K562 (cell line): ENCODE measurements around the gene COL4A2. TPM values are rescaled to one million over a fixed set of nuclear protein-coding genes. Genes with fewer than 3 reads are reported as not detected.

Experiments used
- ATAC-seq: fragments of 200-7000 bp; cut with Tn5 transposase; 3 replicates; pipeline ENCODE4 v1.9.1; 2020; ENCODE audit warnings: moderate library complexity
- BruUV-seq: library from RNA; stranded (reverse); fragments of 400-500 nt; replicated peaks from 2 replicates; lab custom pipeline; 2021; lab: Mats Ljungman, UMichigan
- CTCF ChIA-PET: fragments of 300-600 bp; formaldehyde crosslinking; extraction: SDS; loops from one replicate; lab custom pipeline; 2021; ENCODE audit warnings: low intra/inter-chr PET ratio; lab: Yijun Ruan, JAX
- POLR2A ChIA-PET: fragments of 300-600, 350-650 bp; sonication (Branson Sonifier 250); formaldehyde crosslinking; extraction: SDS; loops from one replicate; lab custom pipeline; 2021; ENCODE audit warnings: antibody characterized with exemption, inconsistent platforms; lab: Yijun Ruan, JAX
- DNase-seq, 4 experiments: peaks; one replicate each; pipeline versions ENCODE4 v3.0.0 to v3.0.0-alpha.2; 2011 to 2018; ENCODE audit warnings: low spot score in 3 of 4, mixed read lengths in 3 of 4; ENCODE audit errors: extremely low read depth in 1 of 4
- FAIRE-seq: peaks from 2 replicates; lab custom pipeline; 2011; peaks lifted over from hg19 to GRCh38; lab: Jason Lieb, UNC
- H2AFZ ChIP-seq: 2 replicates; pipeline ENCODE4 v1.6.0; 2011; ENCODE audit warnings: low read depth, low read length, control low read depth, inconsistent platforms
- H3K27ac ChIP-seq: fragments of 200-600 bp; 3 replicates; pipeline ENCODE4 v1.8.0; 2011; ENCODE audit warnings: low read depth, mild to moderate bottlenecking, control low read depth, inconsistent platforms, low read length, moderate library complexity, mixed read lengths; ENCODE audit errors: extremely low read depth
- H3K27me3 ChIP-seq, 2 experiments: fragments of 300-600 bp in 1 of 2; 2 replicates in 1 of 2; 3 replicates in 1 of 2; pipeline versions ENCODE4 v1.6.0 to v1.8.0; 2011; ENCODE audit warnings: inconsistent platforms in 2 of 2, low read length in 2 of 2, mild to moderate bottlenecking in 1 of 2, mixed read lengths in 1 of 2, moderate library complexity in 1 of 2; ENCODE audit not compliant: control insufficient read depth in 2 of 2, insufficient read depth in 2 of 2
- H3K36me3 ChIP-seq: fragments of 300-600 bp; 3 replicates; pipeline ENCODE4 v1.8.0; 2011; ENCODE audit warnings: mild to moderate bottlenecking, low read length, inconsistent platforms; ENCODE audit not compliant: control insufficient read depth, insufficient read depth
- H3K4me1 ChIP-seq, 2 experiments: fragments of 200-600 bp in 1 of 2; replicated peaks in 1 of 2; 2 replicates in 1 of 2; 3 replicates in 1 of 2; pipeline versions ENCODE4 v1.5.1 to v1.8.0; 2011; ENCODE audit warnings: inconsistent platforms in 2 of 2, low read length in 2 of 2, mild to moderate bottlenecking in 1 of 2, mixed read lengths in 1 of 2, moderate library complexity in 1 of 2; ENCODE audit not compliant: control insufficient read depth in 2 of 2, insufficient read depth in 2 of 2
- H3K4me2 ChIP-seq: 2 replicates; pipeline ENCODE4 v1.6.1; 2011; ENCODE audit warnings: low read length, control low read depth, inconsistent platforms, mixed read lengths; ENCODE audit not compliant: insufficient read depth
- H3K4me3 ChIP-seq: fragments of 200-600 bp; sonication (generic), shearing (Covaris generic); 2 replicates; pipeline ENCODE4 v1.5.1; 2016; ENCODE audit warnings: control low read depth, inconsistent platforms
- H3K79me2 ChIP-seq: fragments of 200-600 bp; 3 replicates; pipeline ENCODE4 v1.8.0; 2011; ENCODE audit warnings: low read length, inconsistent platforms; ENCODE audit not compliant: control insufficient read depth, insufficient read depth
- H3K9ac ChIP-seq, 2 experiments: 2 replicates each; pipeline versions ENCODE4 v1.6.0 to v1.6.1; 2011; ENCODE audit warnings: low read depth in 2 of 2, low read length in 2 of 2, control low read depth in 1 of 2, inconsistent platforms in 1 of 2, mild to moderate bottlenecking in 1 of 2, mixed read lengths in 1 of 2; ENCODE audit not compliant: insufficient read depth in 1 of 2
- H3K9me1 ChIP-seq: one replicate; pipeline ENCODE4 v1.6.0; 2011; ENCODE audit warnings: inconsistent platforms, mild to moderate bottlenecking, low read length, moderate library complexity; ENCODE audit not compliant: control insufficient read depth, insufficient read depth
- H3K9me3 ChIP-seq: replicated peaks from 2 replicates; pipeline ENCODE4 v1.5.1; 2011; ENCODE audit warnings: low read depth, low read length, inconsistent platforms; ENCODE audit not compliant: control insufficient read depth, insufficient read depth
- H4K20me1 ChIP-seq: replicated peaks from 2 replicates; pipeline ENCODE4 v1.6.1; 2011; ENCODE audit warnings: low read length, inconsistent platforms, mixed read lengths; ENCODE audit not compliant: control insufficient read depth, insufficient read depth
- C11orf30 ChIP-seq: fragments of 450-650 bp; IDR thresholded peaks from 2 replicates; pipeline ENCODE4 v1.6.1; 2016; ENCODE audit warnings: low read depth, mild to moderate bottlenecking
- E2F1 ChIP-seq: sonication (generic); formaldehyde crosslinking; IDR thresholded peaks from 2 replicates; pipeline ENCODE4 v1.8.1; 2023; ENCODE audit warnings: mild to moderate bottlenecking, missing genetic modification reagents, moderate library complexity
- E2F8 ChIP-seq: fragments of 450-650 bp; IDR thresholded peaks from 2 replicates; pipeline ENCODE4 v1.7.1; 2018; ENCODE audit warnings: mild to moderate bottlenecking, low read depth; ENCODE audit not compliant: partially characterized antibody
- EP400 ChIP-seq: fragments of 450-650 bp; IDR thresholded peaks from 2 replicates; pipeline ENCODE4 v1.6.1; 2017; ENCODE audit warnings: antibody characterized with exemption, mild to moderate bottlenecking, moderate library complexity
- ETV5 ChIP-seq: sonication (generic); formaldehyde crosslinking; IDR thresholded peaks from 2 replicates; pipeline ENCODE4 v1.4.0; 2020; ENCODE audit warnings: low read depth, mild to moderate bottlenecking, missing genetic modification reagents
- FOXM1 ChIP-seq, 2 experiments: fragments of 450-650 bp in 1 of 2; sonication (generic) in 1 of 2; formaldehyde crosslinking in 1 of 2; IDR thresholded peaks; 2 replicates each; pipeline versions ENCODE4 v1.6.1 to v1.9.0; 2017 to 2022; ENCODE audit warnings: low read depth in 2 of 2, mild to moderate bottlenecking in 2 of 2, missing genetic modification reagents in 1 of 2, moderate library complexity in 1 of 2
- KLF10 ChIP-seq: fragments of 250-450 bp; sonication (Bioruptor Pico); IDR thresholded peaks from 2 replicates; pipeline ENCODE4 v1.6.1; 2021; ENCODE audit warnings: matching md5 sums
- MAFG ChIP-seq: fragments of 450-650 bp; conservative IDR thresholded peaks from 2 replicates; pipeline ENCODE4 v1.6.1; 2016; ENCODE audit warnings: missing genetic modification characterization, missing compliant biosample characterization
- MEF2A ChIP-seq: IDR thresholded peaks from 2 replicates; pipeline ENCODE4 v1.6.1; 2011; ENCODE audit warnings: low read depth, mild to moderate bottlenecking, low read length, moderate library complexity; ENCODE audit not compliant: control insufficient read depth
- NR4A1 ChIP-seq, 2 experiments: fragments of 250-450 bp in 1 of 2; fragments of 450-650 bp in 1 of 2; sonication (Bioruptor Pico) in 1 of 2; IDR thresholded peaks; 2 replicates each; pipeline versions ENCODE4 v1.4.0 to v1.6.1; 2016 to 2020; ENCODE audit warnings: mild to moderate bottlenecking in 2 of 2, missing compliant biosample characterization in 1 of 2, missing genetic modification characterization in 1 of 2, moderate library complexity in 1 of 2
- PYGO2 ChIP-seq: fragments of 450-650 bp; IDR thresholded peaks from 2 replicates; pipeline ENCODE4 v1.6.1; 2016; ENCODE audit warnings: mild to moderate bottlenecking, missing genetic modification characterization, moderate library complexity, missing compliant biosample characterization
- SREBF2 ChIP-seq: sonication (generic); formaldehyde crosslinking; IDR thresholded peaks from 2 replicates; pipeline ENCODE4 v1.4.0; 2020; ENCODE audit warnings: mild to moderate bottlenecking, missing genetic modification reagents
- ZNF740 ChIP-seq, 3 experiments: fragments of 200-800 bp in 1 of 3; sonication (Bioruptor generic) in 1 of 3; sonication (generic) in 1 of 3; formaldehyde crosslinking in 1 of 3; IDR thresholded peaks; 2 replicates each; pipeline versions ENCODE4 v1.6.1 to v1.8.0; 2016 to 2022; ENCODE audit warnings: mild to moderate bottlenecking in 2 of 3, missing compliant biosample characterization in 2 of 3, missing genetic modification characterization in 2 of 3, missing genetic modification reagents in 1 of 3
- ZZZ3 ChIP-seq: fragments of 450-650 bp; IDR thresholded peaks from 2 replicates; pipeline ENCODE4 v1.6.1; 2016; ENCODE audit warnings: antibody characterized with exemption, mild to moderate bottlenecking, moderate library complexity
- WGBS: fragments of 100-300 bp; shearing (Covaris generic); methylation state at CpG from one replicate; pipeline ENCODE4 v1.1.6; 2016; ENCODE audit warnings: low coverage, mixed read lengths; ENCODE audit not compliant: insufficient coverage; ENCODE audit errors: missing lambda C conversion rate; 5-methylcytosine and 5-hydroxymethylcytosine counted together
- in situ Hi-C: fragments of 300-500 bp; cut with MboI; formaldehyde crosslinking; loops from 4 replicates; pipeline ENCODE4 v1.15.0; 2018; ENCODE audit warnings: inconsistent platforms, mixed read lengths
- intact Hi-C: fragments of 100-400 bp; cut with micrococcal nuclease; formaldehyde crosslinking; loops from 2 replicates; pipeline ENCODE4 v1.14.2; 2022
- polyA plus RNA-seq, 8 experiments: library from polyadenylated mRNA; depleted of rRNA in 4 of 8; stranded (reverse) in 5 of 8; unstranded in 3 of 8; fragments of >200 nt; fragmentation: Nextera tagmentation in 2 of 8; fragmentation: Illumina TruSeq in 1 of 8; extraction: Ambion mirVana in 2 of 8; extraction: Trizol in 1 of 8; gene quantifications; 2 replicates each; pipeline versions ENCODE4 v1.2.1 to v1.2.3, GENCODE V29; 2011 to 2014; ENCODE audit warnings: inconsistent platforms in 1 of 8, missing spikeins in 1 of 8
- total RNA-seq, 7 experiments: library from RNA; depleted of rRNA in 6 of 7; stranded (reverse); fragments of >200 nt in 6 of 7; fragmentation: Illumina TruSeq in 2 of 7; extraction: Trizol in 2 of 7; gene quantifications; 2 replicates each; pipeline versions ENCODE4 v1.2.1 to v1.2.3, GENCODE V29; 2011 to 2021; ENCODE audit warnings: low replicate concordance in 1 of 7
- TF ChIP-seq, protein P1 (sequence below): fragments of 450-650 bp; IDR thresholded peaks from 2 replicates; pipeline ENCODE4 v1.6.1; 2016; ENCODE audit warnings: borderline replicate concordance

COL4A2 gene
- total and polyA plus RNA-seq, 9 of the 15 experiments (the other 6 are each of a cell fraction or from before 2014, with no cell fraction given), result 0.13 to 15.2 (median 8.1) TPM

DNA sequence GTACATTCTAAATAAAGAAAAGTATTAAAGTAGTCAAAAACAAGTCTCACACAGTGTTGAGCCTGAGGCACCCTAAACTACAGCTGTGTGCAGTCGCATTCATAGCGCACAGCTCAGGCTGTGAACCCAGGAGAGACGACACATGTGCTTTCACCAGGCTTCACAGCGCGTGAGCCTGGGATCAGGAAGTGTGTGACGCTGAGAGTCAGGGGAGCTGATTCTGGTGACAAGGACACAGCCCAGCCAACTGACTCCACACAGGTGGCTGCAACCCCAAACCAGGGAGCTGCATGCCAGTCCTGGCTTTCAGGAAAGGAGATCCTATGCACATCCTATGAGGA lies 41.8 kb upstream of the COL4A2 start:
- in situ Hi-C loops, result no loop called here
- 3% methylated on average over 5 of the region's 6 CpGs for WGBS
- TF ChIP-seq NR4A1 (CRISPR knock-in tag; IDR thresholded peaks at IDR 0.05), result no peak
- TF ChIP-seq NR4A1 (tag; IDR thresholded peaks at IDR 0.05), result no peak
- TF ChIP-seq ETV5 (CRISPR knock-in tag), result no peak
- TF ChIP-seq KLF10 (CRISPR knock-in tag), result no peak
- TF ChIP-seq MEF2A, result no peak
- TF ChIP-seq E2F8, result no peak
- no peak for TF ChIP-seq EP400
- no peak for TF ChIP-seq C11orf30
- no peak for TF ChIP-seq PYGO2
- TF ChIP-seq ZZZ3, result no peak
- no peak for TF ChIP-seq MAFG (tag)
- no peak for TF ChIP-seq SREBF2 (CRISPR knock-in tag)
- TF ChIP-seq E2F1 (CRISPR knock-in tag), result no peak
- TF ChIP-seq, protein P1, sequence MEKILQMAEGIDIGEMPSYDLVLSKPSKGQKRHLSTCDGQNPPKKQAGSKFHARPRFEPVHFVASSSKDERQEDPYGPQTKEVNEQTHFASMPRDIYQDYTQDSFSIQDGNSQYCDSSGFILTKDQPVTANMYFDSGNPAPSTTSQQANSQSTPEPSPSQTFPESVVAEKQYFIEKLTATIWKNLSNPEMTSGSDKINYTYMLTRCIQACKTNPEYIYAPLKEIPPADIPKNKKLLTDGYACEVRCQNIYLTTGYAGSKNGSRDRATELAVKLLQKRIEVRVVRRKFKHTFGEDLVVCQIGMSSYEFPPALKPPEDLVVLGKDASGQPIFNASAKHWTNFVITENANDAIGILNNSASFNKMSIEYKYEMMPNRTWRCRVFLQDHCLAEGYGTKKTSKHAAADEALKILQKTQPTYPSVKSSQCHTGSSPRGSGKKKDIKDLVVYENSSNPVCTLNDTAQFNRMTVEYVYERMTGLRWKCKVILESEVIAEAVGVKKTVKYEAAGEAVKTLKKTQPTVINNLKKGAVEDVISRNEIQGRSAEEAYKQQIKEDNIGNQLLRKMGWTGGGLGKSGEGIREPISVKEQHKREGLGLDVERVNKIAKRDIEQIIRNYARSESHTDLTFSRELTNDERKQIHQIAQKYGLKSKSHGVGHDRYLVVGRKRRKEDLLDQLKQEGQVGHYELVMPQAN, result no peak
- TF ChIP-seq FOXM1 (IDR thresholded peaks at IDR 0.05; ENCODE audit: low read depth), result no peak
- no peak for TF ChIP-seq FOXM1 (CRISPR knock-in tag; IDR thresholded peaks at IDR 0.05; ENCODE audit: low read depth)
- TF ChIP-seq ZNF740 (CRISPR knock-in tag; IDR thresholded peaks at IDR 0.05), result no peak
- no peak for TF ChIP-seq ZNF740 (tag; IDR thresholded peaks at IDR 0.05)

More for the DNA sequence above, 41.8 kb upstream of the COL4A2 start:
- peaks cover 2 to 56% of the 10 kb centered on the region in 2 experiments; a peak in 4 of 5 replicates for H3K27me3 ChIP-seq
- no peaks in the 10 kb centered on the region for H4K20me1 ChIP-seq
- ChIA-PET CTCF (no interaction called here), POLR2A (interaction anchor here (0.6 kb wide), 1 partner anchor 140 kb away, joined by 3 read pairs; no protein-coding TSS in a partner anchor)
- H3K4me3 ChIP-seq, result no peak overlapping the region
- H3K36me3 ChIP-seq, result no peaks in the 10 kb centered on the region
- no peak overlapping the region for H3K9ac ChIP-seq
- H3K4me1 ChIP-seq, result no peaks in the 10 kb centered on the region
- no peaks in the 10 kb centered on the region for H3K9me3 ChIP-seq
- no peak for ATAC-seq
- no peaks in the 10 kb centered on the region for H3K79me2 ChIP-seq
- intact Hi-C loops, result no loop called here
- no peak for FAIRE-seq
- no TSS peak for BruUV-seq
- DNase-seq, result no peak
- no peaks in the 10 kb centered on the region for H3K9me1 ChIP-seq
- no peak overlapping the region for H2AFZ ChIP-seq
- no peak overlapping the region for H3K4me2 ChIP-seq
- H3K27ac ChIP-seq, result no peak overlapping the region
